ENCODE results near the gene PHF21A.

PHF21A gene

DNA sequence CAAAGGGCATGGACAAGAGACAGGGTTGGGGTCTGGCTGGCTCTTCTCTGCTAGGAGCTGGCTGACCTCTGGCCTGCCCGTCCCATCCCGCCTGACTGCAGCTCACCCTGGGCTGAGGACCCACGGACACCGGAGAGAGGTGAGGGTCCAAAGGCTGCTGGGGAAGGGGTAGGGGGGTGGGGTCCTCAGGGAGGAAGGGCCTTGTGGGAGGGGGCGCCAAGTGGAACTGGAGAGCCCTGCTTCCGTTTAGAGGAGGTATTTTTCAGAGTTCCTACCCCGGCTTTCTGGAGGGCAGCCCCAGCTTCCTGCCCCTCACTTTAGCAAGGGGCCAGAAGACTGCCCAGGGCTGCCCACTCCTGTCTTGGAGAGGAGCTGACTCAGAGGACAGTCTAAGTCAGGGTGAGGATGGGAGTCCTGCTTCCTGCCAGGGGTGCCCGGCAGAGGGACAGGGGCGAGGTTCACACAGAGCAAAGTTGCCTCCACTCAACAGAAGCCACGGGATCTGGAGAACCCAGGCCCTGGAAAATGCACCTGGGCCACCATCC, 191.7 kb downstream of the PHF21A start:
- Histone ChIP-seq H3K27me3 (ENCODE audit: insufficient read depth, low read length) (no peaks in the 10 kb centered on the region), H3K36me3 (ENCODE audit: insufficient read depth, low read length) (no peaks in the 10 kb centered on the region), H3K4me3 (ENCODE audit: low read depth, low read length) (no peak overlapping the region), H3K4me1 (ENCODE audit: control insufficient read depth, insufficient read depth, low read length, unreplicated experiment) (peaks cover 2% of the 10 kb centered on the region), H3K27ac (ENCODE audit: low read depth, low read length) (no peak overlapping the region), H2AFZ (ENCODE audit: low read length, unreplicated experiment) (no peak overlapping the region), H3K79me2 (ENCODE audit: control insufficient read depth, insufficient read depth, low read length, unreplicated experiment) (no peaks in the 10 kb centered on the region)

DNA sequence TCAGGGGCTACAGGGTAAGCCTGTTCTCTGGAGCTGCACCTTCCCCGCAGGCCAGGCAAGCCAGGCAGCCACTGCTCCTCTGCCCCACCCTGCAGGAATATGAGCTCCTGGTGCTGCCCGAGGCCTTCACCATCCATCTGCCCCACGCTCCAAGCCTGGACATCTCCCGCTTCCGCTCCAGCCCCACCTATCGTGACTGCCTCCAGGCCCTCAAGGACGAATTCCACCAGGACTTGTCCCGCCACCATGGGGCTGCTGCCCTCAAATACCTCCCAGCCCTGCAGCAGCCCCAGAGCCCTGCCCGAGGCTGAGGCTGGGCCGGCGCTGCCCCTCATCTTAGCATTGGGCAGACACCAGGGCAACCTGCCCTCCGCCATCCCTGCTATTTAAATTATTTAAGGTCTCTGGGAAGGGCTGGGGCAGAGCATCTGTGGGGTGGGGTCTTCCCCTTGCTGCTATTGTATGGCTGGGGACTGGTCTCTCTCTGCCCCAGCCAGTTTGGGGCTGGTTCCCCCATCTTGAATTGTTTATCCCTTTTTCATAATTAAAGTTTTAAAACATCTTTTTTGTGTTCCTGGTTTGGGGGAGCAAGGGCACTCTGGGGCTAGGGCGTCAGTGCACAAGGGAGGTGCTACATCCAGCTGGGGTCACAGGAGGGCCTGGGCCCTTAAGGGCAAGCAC, 192.6 kb downstream of the PHF21A start:
- Histone ChIP-seq H3K27me3 (ENCODE audit: insufficient read depth, low read length) (peaks cover 7% of the 10 kb centered on the region; the same call in 1 of the 2 replicates), H3K27ac (ENCODE audit: low read depth, low read length) (no peak overlapping the region), H3K4me3 (ENCODE audit: low read depth, low read length) (no peak overlapping the region), H3K79me2 (ENCODE audit: control insufficient read depth, insufficient read depth, low read length, unreplicated experiment) (no peaks in the 10 kb centered on the region), H2AFZ (ENCODE audit: low read length, unreplicated experiment) (no peak overlapping the region), H3K4me1 (ENCODE audit: control insufficient read depth, insufficient read depth, low read length, unreplicated experiment) (peaks cover 2% of the 10 kb centered on the region), H3K36me3 (ENCODE audit: insufficient read depth, low read length) (no peaks in the 10 kb centered on the region)

DNA sequence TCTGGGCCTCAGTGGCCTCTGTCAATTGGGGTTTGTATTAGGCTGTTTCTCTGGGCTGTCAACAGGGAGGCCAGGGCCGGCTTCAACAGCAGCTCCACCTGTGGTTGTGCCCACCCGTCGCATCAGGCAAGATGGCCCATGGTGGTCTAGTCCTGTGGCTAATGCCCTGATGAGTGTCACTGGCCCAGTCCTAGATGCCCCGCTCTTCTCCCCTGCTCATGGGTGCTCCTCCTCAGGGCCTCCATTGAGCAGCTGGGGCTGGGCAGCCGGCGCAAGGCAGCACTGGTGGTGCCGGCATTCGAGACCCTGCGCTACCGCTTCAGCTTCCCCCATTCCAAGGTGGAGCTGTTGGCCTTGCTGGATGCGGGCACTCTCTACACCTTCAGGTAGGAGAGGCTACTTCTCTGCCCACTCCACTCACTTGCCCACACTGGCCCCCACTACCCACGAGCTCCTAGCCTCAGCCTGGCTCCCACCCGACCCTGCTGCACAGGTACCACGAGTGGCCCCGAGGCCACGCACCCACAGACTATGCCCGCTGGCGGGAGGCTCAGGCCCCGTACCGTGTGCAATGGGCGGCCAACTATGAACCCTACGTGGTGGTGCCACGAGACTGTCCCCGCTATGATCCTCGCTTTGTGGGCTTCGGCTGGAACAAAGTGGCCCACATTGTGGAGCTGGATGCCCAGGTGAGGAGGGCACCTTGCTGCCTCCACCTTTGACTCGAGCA, 193.4 kb downstream of the PHF21A start:
- Histone ChIP-seq H3K4me1 (ENCODE audit: control insufficient read depth, insufficient read depth, low read length, unreplicated experiment) (peaks cover 2% of the 10 kb centered on the region), H3K4me3 (ENCODE audit: low read depth, low read length) (no peak overlapping the region), H3K36me3 (ENCODE audit: insufficient read depth, low read length) (no peaks in the 10 kb centered on the region), H2AFZ (ENCODE audit: low read length, unreplicated experiment) (no peak overlapping the region), H3K27ac (ENCODE audit: low read depth, low read length) (no peak overlapping the region), H3K79me2 (ENCODE audit: control insufficient read depth, insufficient read depth, low read length, unreplicated experiment) (no peaks in the 10 kb centered on the region), H3K27me3 (ENCODE audit: insufficient read depth, low read length) (peaks cover 14% of the 10 kb centered on the region)

DNA sequence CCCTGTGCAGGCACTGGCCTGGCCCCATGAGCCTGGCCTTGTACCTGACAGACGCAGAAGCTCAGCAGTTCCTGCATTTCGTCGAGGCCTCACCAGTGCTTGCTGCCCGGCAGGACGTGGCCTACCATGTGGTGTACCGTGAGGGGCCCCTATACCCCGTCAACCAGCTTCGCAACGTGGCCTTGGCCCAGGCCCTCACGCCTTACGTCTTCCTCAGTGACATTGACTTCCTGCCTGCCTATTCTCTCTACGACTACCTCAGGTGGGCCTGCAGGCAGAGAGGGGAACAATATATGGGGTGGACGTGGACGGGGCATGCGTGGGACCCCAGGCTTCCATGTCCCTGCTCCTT, 193.9 kb downstream of the PHF21A start:
- Histone ChIP-seq H3K79me2 (ENCODE audit: control insufficient read depth, insufficient read depth, low read length, unreplicated experiment) (no peaks in the 10 kb centered on the region), H3K4me1 (ENCODE audit: control insufficient read depth, insufficient read depth, low read length, unreplicated experiment) (peaks cover 2% of the 10 kb centered on the region), H3K4me3 (ENCODE audit: low read depth, low read length) (no peak overlapping the region), H3K27ac (ENCODE audit: low read depth, low read length) (no peak overlapping the region), H2AFZ (ENCODE audit: low read length, unreplicated experiment) (no peak overlapping the region), H3K36me3 (ENCODE audit: insufficient read depth, low read length) (no peaks in the 10 kb centered on the region), H3K27me3 (ENCODE audit: insufficient read depth, low read length) (peaks cover 20% of the 10 kb centered on the region)

DNA sequence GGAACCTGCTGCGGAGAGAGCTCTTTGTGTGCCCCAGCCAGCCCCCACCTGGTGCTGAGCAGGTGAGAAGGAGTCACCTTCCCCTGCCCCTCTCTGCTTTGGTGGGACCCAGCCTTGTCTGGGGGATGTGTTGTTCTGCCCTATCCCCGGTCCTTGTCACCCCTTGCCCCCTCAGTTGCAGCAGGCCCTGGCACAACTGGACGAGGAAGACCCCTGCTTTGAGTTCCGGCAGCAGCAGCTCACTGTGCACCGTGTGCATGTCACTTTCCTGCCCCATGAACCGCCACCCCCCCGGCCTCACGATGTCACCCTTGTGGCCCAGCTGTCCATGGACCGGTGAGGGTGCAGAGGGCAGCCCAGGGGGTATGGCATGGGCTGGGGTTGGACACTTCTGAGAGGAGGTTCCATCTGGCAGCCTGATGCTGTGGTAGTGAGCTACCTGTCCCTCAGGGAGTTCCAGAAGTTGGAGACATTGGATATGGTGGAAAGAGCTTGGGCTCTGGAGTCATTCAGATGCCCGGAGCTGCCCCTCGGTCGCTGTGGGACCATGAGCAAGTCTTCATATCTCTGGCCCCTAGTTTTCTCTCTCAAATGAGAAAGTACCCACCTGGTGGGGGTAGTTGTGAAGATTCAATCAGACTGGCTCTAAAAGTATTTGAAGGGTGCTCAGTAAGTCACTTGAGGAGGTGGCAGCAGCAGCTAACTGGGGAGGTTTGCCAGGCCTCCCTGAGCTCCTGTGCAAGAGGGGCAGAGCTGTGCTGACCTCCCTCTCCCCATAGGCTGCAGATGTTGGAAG, 194.5 kb downstream of the PHF21A start:
- Histone ChIP-seq H3K79me2 (ENCODE audit: control insufficient read depth, insufficient read depth, low read length, unreplicated experiment) (no peaks in the 10 kb centered on the region), H3K36me3 (ENCODE audit: insufficient read depth, low read length) (no peaks in the 10 kb centered on the region), H2AFZ (ENCODE audit: low read length, unreplicated experiment) (no peak overlapping the region), H3K4me3 (ENCODE audit: low read depth, low read length) (no peak overlapping the region), H3K27me3 (ENCODE audit: insufficient read depth, low read length) (peaks cover 26% of the 10 kb centered on the region), H3K4me1 (ENCODE audit: control insufficient read depth, insufficient read depth, low read length, unreplicated experiment) (peaks cover 2% of the 10 kb centered on the region), H3K27ac (ENCODE audit: low read depth, low read length) (no peak overlapping the region)

DNA sequence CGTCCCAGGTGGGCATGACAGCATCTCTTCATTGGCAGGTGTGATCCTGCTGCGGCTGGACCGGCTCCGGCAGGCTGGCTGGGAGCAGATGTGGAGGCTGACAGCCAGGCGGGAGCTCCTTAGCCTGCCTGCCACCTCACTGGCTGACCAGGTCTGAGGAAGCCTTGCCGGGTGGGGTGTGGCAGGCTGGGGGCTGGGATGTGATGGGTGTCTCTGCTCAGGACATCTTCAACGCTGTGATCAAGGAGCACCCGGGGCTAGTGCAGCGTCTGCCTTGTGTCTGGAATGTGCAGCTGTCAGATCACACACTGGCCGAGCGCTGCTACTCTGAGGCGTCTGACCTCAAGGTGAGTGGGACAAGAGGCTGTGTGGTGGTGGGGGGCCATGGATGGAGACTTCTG, 195.3 kb downstream of the PHF21A start:
- H3K27me3 ChIP-seq (ENCODE audit: insufficient read depth, low read length) = peaks cover 33% of the 10 kb centered on the region
- H3K4me1 ChIP-seq (ENCODE audit: control insufficient read depth, insufficient read depth, low read length, unreplicated experiment) = peaks cover 2% of the 10 kb centered on the region
- no peak overlapping the region for H3K4me3 ChIP-seq (ENCODE audit: low read depth, low read length)
- no peaks in the 10 kb centered on the region for H3K36me3 ChIP-seq (ENCODE audit: insufficient read depth, low read length)
- no peaks in the 10 kb centered on the region for H3K79me2 ChIP-seq (ENCODE audit: control insufficient read depth, insufficient read depth, low read length, unreplicated experiment)
- no peak overlapping the region for H3K27ac ChIP-seq (ENCODE audit: low read depth, low read length)
- no peak overlapping the region for H2AFZ ChIP-seq (ENCODE audit: low read length, unreplicated experiment)

DNA sequence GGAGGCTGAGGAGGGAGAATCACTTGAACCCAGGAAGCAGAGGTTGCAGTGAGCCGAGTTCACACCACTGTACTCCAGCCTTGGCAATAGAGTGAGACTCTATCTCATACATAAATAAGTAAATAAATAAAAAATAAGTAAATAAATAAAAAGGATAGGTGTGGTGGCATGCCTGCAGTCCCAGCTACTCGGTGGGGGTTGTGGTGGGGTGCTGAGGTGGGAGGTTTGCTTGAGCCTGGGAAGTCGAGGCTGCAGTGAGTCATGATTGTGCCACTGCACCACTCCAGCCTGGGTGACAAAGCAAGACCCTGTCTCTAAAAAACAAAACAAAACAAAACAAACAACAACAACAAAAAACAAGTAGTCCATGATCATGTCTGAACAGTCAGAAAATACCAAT, 195.7 kb downstream of the PHF21A start:
- Histone ChIP-seq H3K27me3 (ENCODE audit: insufficient read depth, low read length) (peaks cover 34% of the 10 kb centered on the region), H3K36me3 (ENCODE audit: insufficient read depth, low read length) (no peaks in the 10 kb centered on the region), H3K27ac (ENCODE audit: low read depth, low read length) (no peak overlapping the region), H3K79me2 (ENCODE audit: control insufficient read depth, insufficient read depth, low read length, unreplicated experiment) (no peaks in the 10 kb centered on the region), H3K4me3 (ENCODE audit: low read depth, low read length) (no peak overlapping the region), H3K4me1 (ENCODE audit: control insufficient read depth, insufficient read depth, low read length, unreplicated experiment) (peaks cover 2% of the 10 kb centered on the region), H2AFZ (ENCODE audit: low read length, unreplicated experiment) (no peak overlapping the region)

DNA sequence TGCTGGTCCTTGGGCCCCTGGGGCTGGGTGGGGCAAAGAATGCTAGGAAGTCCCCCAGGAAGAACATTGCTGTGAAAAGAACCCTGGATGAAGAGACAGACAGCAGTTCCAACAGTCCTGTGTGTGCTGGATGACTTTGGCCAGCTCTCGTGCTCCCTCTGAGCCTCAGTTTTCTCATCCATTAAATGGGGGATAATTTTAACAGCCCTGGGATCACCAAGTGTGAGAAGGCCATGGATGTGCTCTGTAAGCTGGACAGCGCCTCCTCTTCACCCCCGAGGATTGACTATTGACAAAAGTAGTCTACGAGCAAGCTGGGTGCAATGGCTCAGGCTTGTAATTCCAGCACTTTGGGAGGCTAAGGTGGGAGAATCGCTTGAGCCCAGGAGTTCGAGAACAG, 196.3 kb downstream of the PHF21A start:
- Histone ChIP-seq H3K36me3 (ENCODE audit: insufficient read depth, low read length) (no peaks in the 10 kb centered on the region), H3K4me3 (ENCODE audit: low read depth, low read length) (no peak overlapping the region), H3K4me1 (ENCODE audit: control insufficient read depth, insufficient read depth, low read length, unreplicated experiment) (peaks cover under 1% of the 10 kb centered on the region)

DNA sequence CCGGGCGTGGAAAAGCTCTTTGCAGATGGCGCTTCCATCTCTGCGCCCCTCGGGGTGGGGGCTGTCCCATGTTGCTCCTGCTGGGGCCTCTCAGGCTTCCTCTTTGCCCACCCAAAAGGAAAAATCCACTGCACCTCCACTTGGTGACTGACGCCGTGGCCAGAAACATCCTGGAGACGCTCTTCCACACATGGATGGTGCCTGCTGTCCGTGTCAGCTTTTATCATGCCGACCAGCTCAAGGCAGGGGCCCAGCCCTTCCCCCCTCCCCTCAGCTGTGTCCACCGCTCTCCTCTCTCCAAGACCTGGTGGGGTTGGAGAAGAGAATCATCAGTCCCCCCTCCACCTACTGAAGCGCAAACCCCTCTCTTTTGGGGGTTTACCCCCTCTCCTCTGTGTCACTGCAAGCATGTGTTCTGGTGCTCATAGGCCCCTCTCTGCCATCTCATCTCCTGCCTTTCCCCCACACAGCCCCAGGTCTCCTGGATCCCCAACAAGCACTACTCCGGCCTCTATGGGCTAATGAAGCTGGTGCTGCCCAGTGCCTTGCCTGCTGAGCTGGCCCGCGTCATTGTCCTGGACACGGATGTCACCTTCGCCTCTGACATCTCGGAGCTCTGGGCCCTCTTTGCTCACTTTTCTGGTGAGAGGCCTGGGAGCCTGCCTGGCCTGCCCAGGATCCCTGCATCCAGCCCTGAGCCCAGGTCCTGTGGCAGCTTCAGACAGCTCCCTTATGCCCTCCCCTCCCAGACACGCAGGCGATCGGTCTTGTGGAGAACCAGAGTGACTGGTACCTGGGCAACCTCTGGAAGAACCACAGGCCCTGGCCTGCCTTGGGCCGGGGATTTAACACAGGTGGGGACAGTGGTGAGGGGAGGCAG, 197.0 kb downstream of the PHF21A start:
- Histone ChIP-seq H3K27me3 (ENCODE audit: insufficient read depth, low read length) (peaks cover 34% of the 10 kb centered on the region), H3K4me1 (ENCODE audit: control insufficient read depth, insufficient read depth, low read length, unreplicated experiment) (no peaks in the 10 kb centered on the region), H3K79me2 (ENCODE audit: control insufficient read depth, insufficient read depth, low read length, unreplicated experiment) (no peaks in the 10 kb centered on the region), H3K27ac (ENCODE audit: low read depth, low read length) (no peak overlapping the region), H3K4me3 (ENCODE audit: low read depth, low read length) (no peak overlapping the region), H3K36me3 (ENCODE audit: insufficient read depth, low read length) (no peaks in the 10 kb centered on the region), H2AFZ (ENCODE audit: low read length, unreplicated experiment) (no peak overlapping the region)

More for the DNA sequence above, 196.3 kb downstream of the PHF21A start:
- Histone ChIP-seq H3K79me2 (ENCODE audit: control insufficient read depth, insufficient read depth, low read length, unreplicated experiment) (no peaks in the 10 kb centered on the region), H3K27me3 (ENCODE audit: insufficient read depth, low read length) (peaks cover 34% of the 10 kb centered on the region), H3K27ac (ENCODE audit: low read depth, low read length) (no peak overlapping the region), H2AFZ (ENCODE audit: low read length, unreplicated experiment) (no peak overlapping the region)

Data from ACC112 (cell line).